Right hindlimb (tissue), 1 donor: ENCODE data around the gene GNAL.

ENCODE experiments used
- DNase-seq: peaks from one replicate; pipeline ENCODE4 v3.0.0-alpha.2; 2018

GNAL gene

DNA sequence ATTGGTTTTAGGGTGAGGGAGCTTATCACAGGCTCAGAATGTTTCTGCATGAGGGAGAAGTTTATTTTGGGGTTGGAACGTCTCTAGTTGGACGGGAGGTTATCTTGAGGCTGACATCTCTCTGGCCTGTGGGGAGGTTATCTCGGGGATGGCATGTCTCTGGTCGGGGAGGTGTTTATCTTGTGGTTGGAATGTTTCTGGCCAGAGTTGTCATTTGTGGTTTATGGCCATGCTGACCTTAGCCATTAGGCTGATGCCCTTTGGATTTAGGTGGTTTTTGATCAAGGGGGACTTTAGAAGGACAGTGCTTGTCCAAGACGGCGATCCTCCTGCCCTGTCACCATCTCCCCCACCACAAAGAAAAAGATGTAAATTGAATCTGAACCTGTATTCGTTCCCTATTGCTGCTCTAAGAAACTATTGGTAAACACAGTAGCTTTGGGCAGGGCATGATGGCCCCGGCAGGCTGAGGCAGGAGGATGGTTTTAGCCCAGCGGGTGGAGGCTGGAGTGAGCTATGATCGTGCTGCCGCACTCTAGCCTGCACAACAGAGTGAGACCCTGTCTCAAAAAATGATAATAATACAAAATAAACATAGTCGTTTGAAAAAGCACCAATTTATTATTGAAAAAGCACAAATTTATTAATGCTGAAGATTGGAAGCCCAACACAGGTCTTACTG, 236.9 kb downstream of the GNAL start:
- no peak for DNase-seq

DNA sequence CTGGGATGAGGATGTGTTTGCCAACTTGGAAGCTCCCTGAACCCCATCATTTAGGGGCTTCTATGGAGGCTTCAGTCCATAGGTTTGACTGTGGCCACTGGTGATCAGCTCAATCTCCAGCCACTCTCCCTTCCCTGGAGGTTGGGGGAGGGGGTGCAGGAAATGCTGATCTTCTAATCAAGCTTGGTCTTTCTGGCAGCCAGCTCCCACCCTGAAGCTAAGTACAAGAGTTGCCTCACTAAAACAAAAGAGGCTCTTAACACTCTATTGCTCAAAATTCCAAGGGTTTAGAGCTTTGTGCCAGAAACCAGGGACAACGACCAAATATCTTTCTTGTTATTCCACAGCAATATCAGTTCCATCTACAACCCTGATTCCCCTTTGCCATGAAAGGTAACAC, 238.4 kb downstream of the GNAL start:
- no peak for DNase-seq

- no peak for DNase-seq
Measured at GRCh38 chr18:11932393-11932792, 243.3 kb downstream of the GNAL start.
